ENCODE data around the gene EFCAB11. TPM values are rescaled to one million over a fixed set of nuclear protein-coding genes. Genes with fewer than 3 reads are reported as not detected.

EFCAB11 gene
- total and polyA plus RNA-seq, 2 experiments from 2014 or later = 7.7 to 24.6 TPM

DNA sequence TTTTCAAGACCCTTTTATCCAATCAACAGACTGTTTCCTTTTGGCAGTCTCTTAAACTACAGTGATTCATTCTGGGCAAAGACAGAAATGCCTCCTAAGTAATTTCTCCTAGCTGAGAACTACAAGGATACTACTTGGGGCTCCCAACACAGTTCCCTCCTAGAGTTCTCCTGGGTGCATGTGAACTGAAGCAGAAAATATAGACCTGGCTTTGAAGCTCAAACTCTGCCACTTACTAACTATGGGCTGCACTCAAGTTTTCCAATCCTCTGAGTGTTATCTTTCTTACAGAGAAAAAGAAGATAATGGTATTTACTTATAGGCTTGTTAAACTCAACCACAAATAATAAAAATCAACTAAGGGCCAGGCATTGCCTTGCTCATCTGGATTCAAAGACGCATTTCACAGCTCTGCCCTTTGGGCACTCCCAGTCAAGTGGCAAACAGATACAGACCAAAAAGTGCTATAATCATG, 97.6 kb downstream of the EFCAB11 start (continued):
- TF ChIP-seq, protein P1, sequence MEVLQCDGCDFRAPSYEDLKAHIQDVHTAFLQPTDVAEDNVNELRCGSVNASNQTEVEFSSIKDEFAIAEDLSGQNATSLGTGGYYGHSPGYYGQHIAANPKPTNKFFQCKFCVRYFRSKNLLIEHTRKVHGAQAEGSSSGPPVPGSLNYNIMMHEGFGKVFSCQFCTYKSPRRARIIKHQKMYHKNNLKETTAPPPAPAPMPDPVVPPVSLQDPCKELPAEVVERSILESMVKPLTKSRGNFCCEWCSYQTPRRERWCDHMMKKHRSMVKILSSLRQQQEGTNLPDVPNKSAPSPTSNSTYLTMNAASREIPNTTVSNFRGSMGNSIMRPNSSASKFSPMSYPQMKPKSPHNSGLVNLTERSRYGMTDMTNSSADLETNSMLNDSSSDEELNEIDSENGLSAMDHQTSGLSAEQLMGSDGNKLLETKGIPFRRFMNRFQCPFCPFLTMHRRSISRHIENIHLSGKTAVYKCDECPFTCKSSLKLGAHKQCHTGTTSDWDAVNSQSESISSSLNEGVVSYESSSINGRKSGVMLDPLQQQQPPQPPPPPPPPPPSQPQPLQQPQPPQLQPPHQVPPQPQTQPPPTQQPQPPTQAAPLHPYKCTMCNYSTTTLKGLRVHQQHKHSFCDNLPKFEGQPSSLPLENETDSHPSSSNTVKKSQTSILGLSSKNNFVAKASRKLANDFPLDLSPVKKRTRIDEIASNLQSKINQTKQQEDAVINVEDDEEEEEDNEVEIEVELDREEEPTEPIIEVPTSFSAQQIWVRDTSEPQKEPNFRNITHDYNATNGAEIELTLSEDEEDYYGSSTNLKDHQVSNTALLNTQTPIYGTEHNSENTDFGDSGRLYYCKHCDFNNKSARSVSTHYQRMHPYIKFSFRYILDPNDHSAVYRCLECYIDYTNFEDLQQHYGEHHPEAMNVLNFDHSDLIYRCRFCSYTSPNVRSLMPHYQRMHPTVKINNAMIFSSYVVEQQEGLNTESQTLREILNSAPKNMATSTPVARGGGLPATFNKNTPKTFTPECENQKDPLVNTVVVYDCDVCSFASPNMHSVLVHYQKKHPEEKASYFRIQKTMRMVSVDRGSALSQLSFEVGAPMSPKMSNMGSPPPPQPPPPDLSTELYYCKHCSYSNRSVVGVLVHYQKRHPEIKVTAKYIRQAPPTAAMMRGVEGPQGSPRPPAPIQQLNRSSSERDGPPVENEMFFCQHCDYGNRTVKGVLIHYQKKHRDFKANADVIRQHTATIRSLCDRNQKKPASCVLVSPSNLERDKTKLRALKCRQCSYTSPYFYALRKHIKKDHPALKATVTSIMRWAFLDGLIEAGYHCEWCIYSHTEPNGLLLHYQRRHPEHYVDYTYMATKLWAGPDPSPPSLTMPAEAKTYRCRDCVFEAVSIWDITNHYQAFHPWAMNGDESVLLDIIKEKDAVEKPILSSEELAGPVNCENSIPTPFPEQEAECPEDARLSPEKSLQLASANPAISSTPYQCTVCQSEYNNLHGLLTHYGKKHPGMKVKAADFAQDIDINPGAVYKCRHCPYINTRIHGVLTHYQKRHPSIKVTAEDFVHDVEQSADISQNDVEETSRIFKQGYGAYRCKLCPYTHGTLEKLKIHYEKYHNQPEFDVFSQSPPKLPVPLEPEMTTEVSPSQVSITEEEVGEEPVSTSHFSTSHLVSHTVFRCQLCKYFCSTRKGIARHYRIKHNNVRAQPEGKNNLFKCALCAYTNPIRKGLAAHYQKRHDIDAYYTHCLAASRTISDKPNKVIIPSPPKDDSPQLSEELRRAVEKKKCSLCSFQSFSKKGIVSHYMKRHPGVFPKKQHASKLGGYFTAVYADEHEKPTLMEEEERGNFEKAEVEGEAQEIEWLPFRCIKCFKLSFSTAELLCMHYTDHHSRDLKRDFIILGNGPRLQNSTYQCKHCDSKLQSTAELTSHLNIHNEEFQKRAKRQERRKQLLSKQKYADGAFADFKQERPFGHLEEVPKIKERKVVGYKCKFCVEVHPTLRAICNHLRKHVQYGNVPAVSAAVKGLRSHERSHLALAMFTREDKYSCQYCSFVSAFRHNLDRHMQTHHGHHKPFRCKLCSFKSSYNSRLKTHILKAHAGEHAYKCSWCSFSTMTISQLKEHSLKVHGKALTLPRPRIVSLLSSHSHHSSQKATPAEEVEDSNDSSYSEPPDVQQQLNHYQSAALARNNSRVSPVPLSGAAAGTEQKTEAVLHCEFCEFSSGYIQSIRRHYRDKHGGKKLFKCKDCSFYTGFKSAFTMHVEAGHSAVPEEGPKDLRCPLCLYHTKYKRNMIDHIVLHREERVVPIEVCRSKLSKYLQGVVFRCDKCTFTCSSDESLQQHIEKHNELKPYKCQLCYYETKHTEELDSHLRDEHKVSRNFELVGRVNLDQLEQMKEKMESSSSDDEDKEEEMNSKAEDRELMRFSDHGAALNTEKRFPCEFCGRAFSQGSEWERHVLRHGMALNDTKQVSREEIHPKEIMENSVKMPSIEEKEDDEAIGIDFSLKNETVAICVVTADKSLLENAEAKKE (CRISPR knock-in tag; IDR thresholded peaks at IDR 0.05) = no peak
- TF ChIP-seq, protein P2, sequence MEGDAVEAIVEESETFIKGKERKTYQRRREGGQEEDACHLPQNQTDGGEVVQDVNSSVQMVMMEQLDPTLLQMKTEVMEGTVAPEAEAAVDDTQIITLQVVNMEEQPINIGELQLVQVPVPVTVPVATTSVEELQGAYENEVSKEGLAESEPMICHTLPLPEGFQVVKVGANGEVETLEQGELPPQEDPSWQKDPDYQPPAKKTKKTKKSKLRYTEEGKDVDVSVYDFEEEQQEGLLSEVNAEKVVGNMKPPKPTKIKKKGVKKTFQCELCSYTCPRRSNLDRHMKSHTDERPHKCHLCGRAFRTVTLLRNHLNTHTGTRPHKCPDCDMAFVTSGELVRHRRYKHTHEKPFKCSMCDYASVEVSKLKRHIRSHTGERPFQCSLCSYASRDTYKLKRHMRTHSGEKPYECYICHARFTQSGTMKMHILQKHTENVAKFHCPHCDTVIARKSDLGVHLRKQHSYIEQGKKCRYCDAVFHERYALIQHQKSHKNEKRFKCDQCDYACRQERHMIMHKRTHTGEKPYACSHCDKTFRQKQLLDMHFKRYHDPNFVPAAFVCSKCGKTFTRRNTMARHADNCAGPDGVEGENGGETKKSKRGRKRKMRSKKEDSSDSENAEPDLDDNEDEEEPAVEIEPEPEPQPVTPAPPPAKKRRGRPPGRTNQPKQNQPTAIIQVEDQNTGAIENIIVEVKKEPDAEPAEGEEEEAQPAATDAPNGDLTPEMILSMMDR (conservative IDR thresholded peaks at IDR 0.05; ENCODE audit: low read depth in 2 of 2) = no peak
- no peak for TF ChIP-seq POLR2AphosphoS5 (IDR thresholded peaks at IDR 0.05; ENCODE audit: low read depth)
- no peak for TF ChIP-seq ZNF114 (CRISPR knock-in tag; IDR thresholded peaks at IDR 0.05)
- TF ChIP-seq JUNB (IDR thresholded peaks at IDR 0.05; ENCODE audit: unreplicated experiment) = no peak
- no peak for TF ChIP-seq ZNF331 (CRISPR knock-in tag; IDR thresholded peaks at IDR 0.05; ENCODE audit: low read depth)
- TF ChIP-seq NANOG (IDR thresholded peaks at IDR 0.05; ENCODE audit: borderline replicate concordance) = no peak
- TF ChIP-seq CREB1 (CRISPR knock-in tag; IDR thresholded peaks at IDR 0.05; ENCODE audit: low read depth) = no peak

Data from GM23338 (cell line).